RWPE2 (cell line): Measurements from ENCODE around the gene SLC45A1.

ENCODE experiments used
- ATAC-seq: fragments of 200-7000 bp; cut with Tn5 transposase; 3 replicates; pipeline ENCODE4 v1.9.1; 2021; ENCODE audit warnings: low read depth
- DNase-seq: peaks from one replicate; pipeline ENCODE4 v3.0.0-alpha.2; 2020; ENCODE audit warnings: low spot score
- H3K27ac ChIP-seq: fragments of 450-650 bp; 2 replicates; pipeline ENCODE4 v1.5.1; 2017; ENCODE audit warnings: mild to moderate bottlenecking; ENCODE audit not compliant: poor library complexity, severe bottlenecking
- H3K27me3 ChIP-seq: fragments of 250-450 bp; sonication (Bioruptor Pico); 2 replicates; pipeline ENCODE4 v1.5.1; 2021; ENCODE audit warnings: mild to moderate bottlenecking, moderate library complexity; ENCODE audit not compliant: insufficient read depth, poor library complexity, severe bottlenecking
- H3K36me3 ChIP-seq: fragments of 250-450 bp; sonication (Bioruptor Pico); 2 replicates; pipeline ENCODE4 v1.5.1; 2020; ENCODE audit warnings: low read depth, mild to moderate bottlenecking, moderate library complexity
- H3K4me1 ChIP-seq: fragments of 250-450 bp; sonication (Bioruptor Pico); 2 replicates; pipeline ENCODE4 v1.5.1; 2021; ENCODE audit warnings: mild to moderate bottlenecking, moderate library complexity; ENCODE audit not compliant: insufficient read depth, poor library complexity, severe bottlenecking
- H3K4me3 ChIP-seq: fragments of 250-450 bp; sonication (Bioruptor Pico); 2 replicates; pipeline ENCODE4 v1.5.1; 2021; ENCODE audit warnings: mild to moderate bottlenecking, moderate library complexity; ENCODE audit not compliant: severe bottlenecking
- H3K9me3 ChIP-seq: fragments of 250-450 bp; sonication (Bioruptor Pico); 2 replicates; pipeline ENCODE4 v1.5.1; 2021; ENCODE audit warnings: mild to moderate bottlenecking, moderate library complexity; ENCODE audit not compliant: severe bottlenecking
- CTCF ChIP-seq: fragments of 450-650 bp; IDR thresholded peaks from one replicate; pipeline ENCODE4 v1.5.1; 2017; ENCODE audit warnings: mild to moderate bottlenecking, moderate library complexity; ENCODE audit not compliant: poor library complexity, severe bottlenecking

The SLC45A1 gene

DNA sequence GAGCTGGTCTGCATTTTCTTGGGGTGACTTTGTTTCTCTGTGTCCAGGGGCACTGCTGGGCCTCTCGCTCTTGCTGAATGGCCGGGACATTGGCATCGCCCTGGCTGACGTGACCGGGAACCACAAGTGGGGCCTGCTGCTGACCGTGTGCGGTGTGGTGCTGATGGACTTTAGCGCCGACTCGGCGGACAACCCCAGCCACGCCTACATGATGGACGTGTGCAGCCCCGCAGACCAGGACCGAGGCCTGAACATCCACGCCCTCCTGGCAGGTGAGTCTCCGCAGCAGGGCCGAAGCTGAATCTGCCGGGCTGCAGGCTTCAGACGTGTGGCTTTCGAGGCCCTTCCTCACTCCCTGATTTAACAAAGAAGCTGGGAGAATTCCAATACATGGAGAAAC is 7.9 kb downstream of the SLC45A1 start:
- Histone ChIP-seq H3K27me3 (no peaks in the 10 kb centered on the region), H3K9me3 (no peaks in the 10 kb centered on the region), H3K27ac (no peak overlapping the region), H3K36me3 (no peaks in the 10 kb centered on the region), H3K4me1 (no peaks in the 10 kb centered on the region), H3K4me3 (no peak overlapping the region)
- no peak for TF ChIP-seq CTCF
- DNase-seq (no peak), ATAC-seq (no peak)

- no peaks in the 10 kb centered on the region for H3K36me3 ChIP-seq
- ATAC-seq, result no peak
- H3K4me3 ChIP-seq, result no peak overlapping the region
- no peaks in the 10 kb centered on the region for H3K9me3 ChIP-seq
- no peak overlapping the region for H3K27ac ChIP-seq
- no peaks in the 10 kb centered on the region for H3K27me3 ChIP-seq
- H3K4me1 ChIP-seq, result no peaks in the 10 kb centered on the region
- no peak for DNase-seq
- no peak for TF ChIP-seq CTCF
These were observed 8.4 kb downstream of the SLC45A1 start for GRCh38 chr1:8326265-8326664.

GRCh38 chr1:8328271-8328670 is 10.4 kb downstream of the SLC45A1 start:
- TF ChIP-seq CTCF, result no peak
- Histone ChIP-seq H3K4me1 (no peaks in the 10 kb centered on the region), H3K27ac (no peak overlapping the region), H3K36me3 (no peaks in the 10 kb centered on the region), H3K9me3 (no peaks in the 10 kb centered on the region), H3K27me3 (no peaks in the 10 kb centered on the region), H3K4me3 (no peak overlapping the region)
- ATAC-seq, result no peak
- no peak for DNase-seq

- no peak; the same call in 2 of the 3 replicates for ATAC-seq
These were observed 11.5 kb downstream of the SLC45A1 start for GRCh38 chr1:8329439-8329838.

GRCh38 chr1:8329858-8330257 is 11.9 kb downstream of the SLC45A1 start:
- Histone ChIP-seq H3K4me1 (no peaks in the 10 kb centered on the region), H3K27me3 (no peaks in the 10 kb centered on the region), H3K9me3 (no peaks in the 10 kb centered on the region), H3K27ac (no peak overlapping the region), H3K36me3 (no peaks in the 10 kb centered on the region), H3K4me3 (no peak overlapping the region)
- DNase-seq, result no peak
- TF ChIP-seq CTCF, result no peak
- no peak for ATAC-seq

More at GRCh38 chr1:8329439-8329838, 11.5 kb downstream of the SLC45A1 start:
- H3K36me3 ChIP-seq, result no peaks in the 10 kb centered on the region
- H3K4me1 ChIP-seq, result no peaks in the 10 kb centered on the region
- no peaks in the 10 kb centered on the region for H3K9me3 ChIP-seq
- no peak overlapping the region for H3K4me3 ChIP-seq
- no peaks in the 10 kb centered on the region for H3K27me3 ChIP-seq
- no peak for DNase-seq
- TF ChIP-seq CTCF, result no peak
- no peak overlapping the region for H3K27ac ChIP-seq
